ENCODE results near the gene CLN6.
"Not testable (repeated sequence)": the region's sequence is repeated elsewhere in the genome, so short reads cannot be mapped to it uniquely, and the experiment has no call there.

The CLN6 gene

GRCh38 chr15:68206711-68207151 lies 22.8 kb downstream of the CLN6 start:
- no peak for DNase-seq (ENCODE audit: low read depth)

GRCh38 chr15:68205954-68206539 lies 23.5 kb downstream of the CLN6 start:
- no peak for DNase-seq (ENCODE audit: low read depth)

- DNase-seq (ENCODE audit: low read depth): no peak
Measured at GRCh38 chr15:68205558-68205944, 24.0 kb downstream of the CLN6 start.

GRCh38 chr15:68204776-68205557 lies 24.6 kb downstream of the CLN6 start, which contains the start of gene CALML4:
Gene CALML4, minus strand, starts transcription at chr15:68205332. Its CDS starts 85 bp downstream, at chr15:68205247.
- DNase-seq (ENCODE audit: low read depth): no peak

GRCh38 chr15:68204361-68204760 lies 25.2 kb downstream of the CLN6 start:
- DNase-seq (ENCODE audit: low read depth): no peak

- no peak for DNase-seq (ENCODE audit: low read depth)
Measured at GRCh38 chr15:68203956-68204355, 25.6 kb downstream of the CLN6 start.

GRCh38 chr15:68203486-68203885 lies 26.0 kb downstream of the CLN6 start:
- DNase-seq (ENCODE audit: low read depth): no peak

- not testable (repeated sequence) for DNase-seq (ENCODE audit: low read depth)
Measured at GRCh38 chr15:68202994-68203393, 26.5 kb downstream of the CLN6 start.

- no peak for DNase-seq (ENCODE audit: low read depth)
Measured at GRCh38 chr15:68201879-68202261, 27.7 kb downstream of the CLN6 start.

GRCh38 chr15:68201153-68201878 lies 28.2 kb downstream of the CLN6 start:
- DNase-seq (ENCODE audit: low read depth): no peak

GRCh38 chr15:68200016-68200861 lies 29.3 kb downstream of the CLN6 start:
- no peak for DNase-seq (ENCODE audit: low read depth)

- no peak for DNase-seq (ENCODE audit: low read depth)
Measured at GRCh38 chr15:68199340-68199739, 30.2 kb downstream of the CLN6 start.

GRCh38 chr15:68197661-68198437 lies 31.7 kb downstream of the CLN6 start:
- no peak for DNase-seq (ENCODE audit: low read depth)

- no peak for DNase-seq (ENCODE audit: low read depth)
Measured at GRCh38 chr15:68197170-68197492, 32.4 kb downstream of the CLN6 start.

- DNase-seq (ENCODE audit: low read depth): no peak
Measured at GRCh38 chr15:68196445-68197169, 32.9 kb downstream of the CLN6 start.

GRCh38 chr15:68195336-68196112 lies 34.0 kb downstream of the CLN6 start:
- no peak for DNase-seq (ENCODE audit: low read depth)

GRCh38 chr15:68192804-68193486 lies 36.6 kb downstream of the CLN6 start:
- no peak for DNase-seq (ENCODE audit: low read depth)

- DNase-seq (ENCODE audit: low read depth): no peak
Measured at GRCh38 chr15:68192117-68192516, 37.4 kb downstream of the CLN6 start.

GRCh38 chr15:68191555-68191954 lies 38.0 kb downstream of the CLN6 start:
- no peak for DNase-seq (ENCODE audit: low read depth)

Data from activated gamma-delta T cell treated with anti-CD3 and anti-CD28 coated beads, Interleukin-2, amount 50 U/mL, for 16 hours (primary cell).